HCT116 (cell line): Measurements from ENCODE around the gene FILIP1. TPM values are rescaled to one million over a fixed set of nuclear protein-coding genes. Genes with fewer than 3 reads are reported as not detected.

ENCODE experiments used
- ATAC-seq: fragments of 200-7000 bp; cut with Tn5 transposase; 2 replicates; pipeline ENCODE4 v1.9.1; 2020; ENCODE audit warnings: mild to moderate bottlenecking, moderate library complexity
- BruUV-seq: library from RNA; stranded (reverse); fragments of 400-500 nt; replicated peaks from 2 replicates; lab custom pipeline; 2021; lab: Mats Ljungman, UMichigan
- CTCF ChIA-PET: fragments of 300-600 bp; sonication (Branson Sonifier 250); formaldehyde crosslinking; loops from one replicate; lab custom pipeline; 2021; ENCODE audit warnings: antibody characterized with exemption; lab: Charles Lee
- POLR2A ChIA-PET: fragments of 300-600, 350-600 bp; sonication (Branson Sonifier 250); formaldehyde crosslinking; loops from one replicate; lab custom pipeline; 2021; ENCODE audit warnings: antibody characterized with exemption; lab: Charles Lee
- RAD21 ChIA-PET, 2 experiments: fragments of 300-600 bp; sonication (Branson Sonifier 250); formaldehyde crosslinking; loops; one replicate each; lab custom pipeline; 2023; ENCODE audit warnings: low total read pairs in 2 of 2; ENCODE audit not compliant: uncharacterized antibody in 2 of 2, unreplicated experiment in 2 of 2, low non-redundant PET in 1 of 2; lab: Charles Lee
- DNase-seq: peaks from one replicate; pipeline ENCODE4 v3.0.0-alpha.2; 2010; ENCODE audit warnings: low read depth, low spot score
- H2AFZ ChIP-seq: fragments of 200-600 bp; shearing (Covaris generic), sonication (generic); 2 replicates; pipeline ENCODE4 v1.6.1; 2017; ENCODE audit warnings: low read depth, mixed run types, mixed read lengths, antibody characterized with exemption, low read length; ENCODE audit not compliant: poor library complexity, severe bottlenecking
- H3K27ac ChIP-seq: 2 replicates; pipeline ENCODE4 v1.5.1; 2012; ENCODE audit warnings: low read depth, low read length
- H3K27me3 ChIP-seq: fragments of 200-600 bp; sonication (generic); 2 replicates; pipeline ENCODE4 v1.6.1; 2016; ENCODE audit warnings: mixed run types, low read length, mixed read lengths; ENCODE audit not compliant: insufficient read depth
- H3K36me3 ChIP-seq, 2 experiments: fragments of 200-500 bp in 1 of 2; fragments of 200-600 bp in 1 of 2; sonication (Bioruptor generic) in 1 of 2; sonication (generic) in 1 of 2; 2 replicates each; pipeline versions ENCODE4 v1.5.1 to v1.6.1; 2014 to 2016; ENCODE audit warnings: low read length in 2 of 2, inconsistent platforms in 1 of 2, mixed read lengths in 1 of 2, mixed run types in 1 of 2; ENCODE audit not compliant: insufficient read depth in 2 of 2, control insufficient read depth in 1 of 2
- H3K4me1 ChIP-seq, 2 experiments: fragments of 200-600 bp in 1 of 2; sonication (generic) in 1 of 2; 2 replicates each; pipeline versions ENCODE4 v1.5.1 to v1.6.1; 2012 to 2017; ENCODE audit warnings: low read length in 2 of 2, inconsistent platforms in 1 of 2, mild to moderate bottlenecking in 1 of 2, mixed read lengths in 1 of 2, mixed run types in 1 of 2, moderate library complexity in 1 of 2; ENCODE audit not compliant: insufficient read depth in 2 of 2, control insufficient read depth in 1 of 2
- H3K4me2 ChIP-seq: fragments of 200-600 bp; sonication (generic); 2 replicates; pipeline ENCODE4 v1.6.1; 2017; ENCODE audit warnings: mixed run types, low read length, mixed read lengths
- H3K4me3 ChIP-seq, 2 experiments: fragments of 200-600 bp in 1 of 2; sonication (generic) in 1 of 2; replicated peaks in 1 of 2; 2 replicates each; pipeline ENCODE4 v1.5.1; 2011 to 2016; ENCODE audit warnings: low read length in 2 of 2, control low read depth in 1 of 2, low read depth in 1 of 2, mild to moderate bottlenecking in 1 of 2, mixed read lengths in 1 of 2, mixed run types in 1 of 2
- H3K79me2 ChIP-seq: fragments of 200-600 bp; sonication (generic); 2 replicates; pipeline ENCODE4 v1.6.1; 2017; ENCODE audit warnings: mild to moderate bottlenecking, mixed run types, low read length, moderate library complexity, mixed read lengths; ENCODE audit not compliant: insufficient read depth
- H3K9ac ChIP-seq: fragments of 200-600 bp; sonication (generic); 2 replicates; pipeline ENCODE4 v1.6.1; 2016; ENCODE audit warnings: low read length, mixed read lengths
- H3K9me2 ChIP-seq: fragments of 200-600 bp; sonication (generic), shearing (Covaris generic); 2 replicates; pipeline ENCODE4 v1.6.1; 2017; ENCODE audit warnings: mixed run types, mild to moderate bottlenecking, moderate library complexity; ENCODE audit not compliant: insufficient read depth
- H3K9me3 ChIP-seq, 2 experiments: fragments of 200-500 bp in 1 of 2; fragments of 200-600 bp in 1 of 2; sonication (Bioruptor generic) in 1 of 2; sonication (generic) in 1 of 2; 2 replicates each; pipeline ENCODE4 v1.6.1; 2014 to 2017; ENCODE audit warnings: low read length in 2 of 2, mixed read lengths in 2 of 2, inconsistent platforms in 1 of 2, low read depth in 1 of 2, mild to moderate bottlenecking in 1 of 2, mixed run types in 1 of 2, moderate library complexity in 1 of 2; ENCODE audit not compliant: control insufficient read depth in 1 of 2, insufficient read depth in 1 of 2
- H4K20me1 ChIP-seq: fragments of 200-600 bp; sonication (generic), shearing (Covaris generic); 2 replicates; pipeline ENCODE4 v1.6.1; 2017; ENCODE audit warnings: mixed run types, mild to moderate bottlenecking, moderate library complexity; ENCODE audit not compliant: insufficient read depth
- CBX3 ChIP-seq: IDR thresholded peaks from 2 replicates; pipeline ENCODE4 v1.6.1; 2012; ENCODE audit warnings: low read depth
- CEBPB ChIP-seq: IDR thresholded peaks from 2 replicates; pipeline ENCODE4 v1.6.1; 2012; ENCODE audit warnings: low read depth
- ELF1 ChIP-seq: IDR thresholded peaks from 2 replicates; pipeline ENCODE4 v1.6.1; 2012; ENCODE audit warnings: low read depth, borderline replicate concordance
- EZH2 ChIP-seq: fragments of 200-600 bp; sonication (generic); IDR thresholded peaks from 2 replicates; pipeline ENCODE4 v1.6.1; 2017; ENCODE audit warnings: antibody characterized with exemption, mixed run types
- EZH2phosphoT487 ChIP-seq: fragments of 200-600 bp; IDR thresholded peaks from 2 replicates; pipeline ENCODE4 v1.6.1; 2018; ENCODE audit warnings: antibody characterized with exemption, borderline replicate concordance
- FOSL1 ChIP-seq: IDR thresholded peaks from 2 replicates; pipeline ENCODE4 v1.6.1; 2012; ENCODE audit warnings: low read depth
- POLR2A ChIP-seq: IDR thresholded peaks from 2 replicates; pipeline ENCODE4 v1.7.0; 2011; ENCODE audit warnings: borderline replicate concordance; ENCODE audit not compliant: insufficient read depth, insufficient read length; ENCODE audit errors: extremely low read depth
- SIN3A ChIP-seq: IDR thresholded peaks from 2 replicates; pipeline ENCODE4 v1.6.1; 2012; ENCODE audit warnings: low read depth
- SP1 ChIP-seq: IDR thresholded peaks from 2 replicates; pipeline ENCODE4 v1.6.1; 2012; ENCODE audit warnings: low read depth
- SRF ChIP-seq: IDR thresholded peaks from 2 replicates; pipeline ENCODE4 v1.6.1; 2012; ENCODE audit warnings: low read depth
- TCF7L2 ChIP-seq: IDR thresholded peaks from 2 replicates; pipeline ENCODE4 v1.7.0; 2011; ENCODE audit warnings: borderline replicate concordance, inconsistent platforms; ENCODE audit not compliant: insufficient read depth, insufficient read length; ENCODE audit errors: extremely low read depth
- YY1 ChIP-seq: IDR thresholded peaks from 2 replicates; pipeline ENCODE4 v1.6.1; 2011; ENCODE audit warnings: low read length, low read depth, moderate library complexity, mild to moderate bottlenecking; ENCODE audit not compliant: insufficient replicate concordance; ENCODE audit errors: extremely low read depth
- ZFX ChIP-seq: fragments of 450-650 bp; IDR thresholded peaks from 2 replicates; pipeline ENCODE4 v1.6.1; 2017
- ZNF274 ChIP-seq: fragments of 200-500 bp; sonication (Bioruptor generic); IDR thresholded peaks from 2 replicates; pipeline ENCODE4 v1.6.1; 2014; ENCODE audit warnings: mild to moderate bottlenecking, low read depth, low read length, inconsistent platforms
- intact Hi-C: fragments of 100-400 bp; cut with micrococcal nuclease; formaldehyde crosslinking; loops from 2 replicates; pipeline ENCODE4 v1.10.0; 2022
- total RNA-seq: library from RNA; stranded (reverse); gene quantifications from one replicate; pipeline ENCODE4 v1.2.1, GENCODE V29; 2021; ENCODE audit not compliant: unreplicated experiment
- TF ChIP-seq, protein P1 (sequence below): IDR thresholded peaks from 2 replicates; pipeline ENCODE4 v1.6.1; 2012; ENCODE audit warnings: low read depth
- TF ChIP-seq, protein P2 (sequence below): IDR thresholded peaks from 2 replicates; pipeline ENCODE4 v1.6.1; 2012
- TF ChIP-seq, protein P3 (sequence below), 3 experiments: fragments of 200-600 bp in 1 of 3; sonication (generic) in 1 of 3; IDR thresholded peaks in 2 of 3; conservative IDR thresholded peaks in 1 of 3; 2 replicates each; pipeline ENCODE4 v1.5.1; 2012 to 2017; ENCODE audit warnings: low read depth in 2 of 3, low read length in 2 of 3, antibody characterized with exemption in 1 of 3, borderline replicate concordance in 1 of 3, control low read depth in 1 of 3, mild to moderate bottlenecking in 1 of 3, mixed read lengths in 1 of 3, mixed run types in 1 of 3, moderate library complexity in 1 of 3; ENCODE audit not compliant: insufficient read depth in 1 of 3
- TF ChIP-seq, protein P4 (sequence below): IDR thresholded peaks from 2 replicates; pipeline ENCODE4 v1.6.1; 2012
- TF ChIP-seq, protein P5 (sequence below): IDR thresholded peaks from 2 replicates; pipeline ENCODE4 v1.6.1; 2011; ENCODE audit warnings: mild to moderate bottlenecking, low read length, moderate library complexity; ENCODE audit not compliant: insufficient replicate concordance; ENCODE audit errors: extremely low read depth

FILIP1 gene
- total RNA-seq, 1 experiment from 2014 or later = 0.05 TPM

DNA sequence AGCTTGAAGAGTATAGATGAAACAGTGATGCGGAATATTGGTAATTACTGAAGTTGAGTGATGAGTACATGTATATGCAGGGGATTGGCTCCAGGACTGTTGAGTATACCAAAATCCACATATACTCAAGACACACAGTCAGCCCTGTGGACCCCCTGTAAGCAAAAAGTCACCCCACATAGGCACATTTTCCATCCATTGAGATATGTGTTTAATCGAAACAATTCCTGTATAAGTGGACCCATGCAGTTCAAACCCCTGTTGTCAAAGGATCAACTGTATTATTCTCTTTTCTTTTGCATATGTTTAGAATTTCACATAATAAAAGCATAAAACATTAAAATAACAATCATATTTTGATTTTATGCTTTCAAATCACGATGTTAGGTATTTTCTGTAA is 32.1 kb upstream of the FILIP1 start:
- no peaks in the 10 kb centered on the region for H3K9me2 ChIP-seq
- DNase-seq = no peak
- H3K4me1 ChIP-seq = peaks cover 0 to 7% of the 10 kb centered on the region in 2 experiments; a peak in 1 of 4 replicates
- ATAC-seq = no peak
- TF ChIP-seq, protein P1, sequence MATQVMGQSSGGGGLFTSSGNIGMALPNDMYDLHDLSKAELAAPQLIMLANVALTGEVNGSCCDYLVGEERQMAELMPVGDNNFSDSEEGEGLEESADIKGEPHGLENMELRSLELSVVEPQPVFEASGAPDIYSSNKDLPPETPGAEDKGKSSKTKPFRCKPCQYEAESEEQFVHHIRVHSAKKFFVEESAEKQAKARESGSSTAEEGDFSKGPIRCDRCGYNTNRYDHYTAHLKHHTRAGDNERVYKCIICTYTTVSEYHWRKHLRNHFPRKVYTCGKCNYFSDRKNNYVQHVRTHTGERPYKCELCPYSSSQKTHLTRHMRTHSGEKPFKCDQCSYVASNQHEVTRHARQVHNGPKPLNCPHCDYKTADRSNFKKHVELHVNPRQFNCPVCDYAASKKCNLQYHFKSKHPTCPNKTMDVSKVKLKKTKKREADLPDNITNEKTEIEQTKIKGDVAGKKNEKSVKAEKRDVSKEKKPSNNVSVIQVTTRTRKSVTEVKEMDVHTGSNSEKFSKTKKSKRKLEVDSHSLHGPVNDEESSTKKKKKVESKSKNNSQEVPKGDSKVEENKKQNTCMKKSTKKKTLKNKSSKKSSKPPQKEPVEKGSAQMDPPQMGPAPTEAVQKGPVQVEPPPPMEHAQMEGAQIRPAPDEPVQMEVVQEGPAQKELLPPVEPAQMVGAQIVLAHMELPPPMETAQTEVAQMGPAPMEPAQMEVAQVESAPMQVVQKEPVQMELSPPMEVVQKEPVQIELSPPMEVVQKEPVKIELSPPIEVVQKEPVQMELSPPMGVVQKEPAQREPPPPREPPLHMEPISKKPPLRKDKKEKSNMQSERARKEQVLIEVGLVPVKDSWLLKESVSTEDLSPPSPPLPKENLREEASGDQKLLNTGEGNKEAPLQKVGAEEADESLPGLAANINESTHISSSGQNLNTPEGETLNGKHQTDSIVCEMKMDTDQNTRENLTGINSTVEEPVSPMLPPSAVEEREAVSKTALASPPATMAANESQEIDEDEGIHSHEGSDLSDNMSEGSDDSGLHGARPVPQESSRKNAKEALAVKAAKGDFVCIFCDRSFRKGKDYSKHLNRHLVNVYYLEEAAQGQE = no peak
- TF ChIP-seq CEBPB = no peak
- no peak for TF ChIP-seq SIN3A
- no peak for TF ChIP-seq POLR2A
- TF ChIP-seq EZH2 = no peak
- no peak for TF ChIP-seq FOSL1
- no peak for TF ChIP-seq SRF
- no peak for TF ChIP-seq TCF7L2
- TF ChIP-seq, protein P2, sequence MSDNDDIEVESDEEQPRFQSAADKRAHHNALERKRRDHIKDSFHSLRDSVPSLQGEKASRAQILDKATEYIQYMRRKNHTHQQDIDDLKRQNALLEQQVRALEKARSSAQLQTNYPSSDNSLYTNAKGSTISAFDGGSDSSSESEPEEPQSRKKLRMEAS = no peak
- TF ChIP-seq, protein P3, sequence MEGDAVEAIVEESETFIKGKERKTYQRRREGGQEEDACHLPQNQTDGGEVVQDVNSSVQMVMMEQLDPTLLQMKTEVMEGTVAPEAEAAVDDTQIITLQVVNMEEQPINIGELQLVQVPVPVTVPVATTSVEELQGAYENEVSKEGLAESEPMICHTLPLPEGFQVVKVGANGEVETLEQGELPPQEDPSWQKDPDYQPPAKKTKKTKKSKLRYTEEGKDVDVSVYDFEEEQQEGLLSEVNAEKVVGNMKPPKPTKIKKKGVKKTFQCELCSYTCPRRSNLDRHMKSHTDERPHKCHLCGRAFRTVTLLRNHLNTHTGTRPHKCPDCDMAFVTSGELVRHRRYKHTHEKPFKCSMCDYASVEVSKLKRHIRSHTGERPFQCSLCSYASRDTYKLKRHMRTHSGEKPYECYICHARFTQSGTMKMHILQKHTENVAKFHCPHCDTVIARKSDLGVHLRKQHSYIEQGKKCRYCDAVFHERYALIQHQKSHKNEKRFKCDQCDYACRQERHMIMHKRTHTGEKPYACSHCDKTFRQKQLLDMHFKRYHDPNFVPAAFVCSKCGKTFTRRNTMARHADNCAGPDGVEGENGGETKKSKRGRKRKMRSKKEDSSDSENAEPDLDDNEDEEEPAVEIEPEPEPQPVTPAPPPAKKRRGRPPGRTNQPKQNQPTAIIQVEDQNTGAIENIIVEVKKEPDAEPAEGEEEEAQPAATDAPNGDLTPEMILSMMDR (IDR thresholded peaks at IDR 0.05 in 2 of 3, conservative IDR thresholded peaks at IDR 0.05 in 1 of 3; ENCODE audit: borderline replicate concordance in 1 of 3, insufficient read depth in 1 of 3, low read depth in 2 of 3, low read length in 2 of 3) = no peak
- TF ChIP-seq, protein P4, sequence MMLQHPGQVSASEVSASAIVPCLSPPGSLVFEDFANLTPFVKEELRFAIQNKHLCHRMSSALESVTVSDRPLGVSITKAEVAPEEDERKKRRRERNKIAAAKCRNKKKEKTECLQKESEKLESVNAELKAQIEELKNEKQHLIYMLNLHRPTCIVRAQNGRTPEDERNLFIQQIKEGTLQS = no peak
- no peak for TF ChIP-seq ZNF274
- no peak for TF ChIP-seq YY1
- TF ChIP-seq SP1 = no peak
- no peak for TF ChIP-seq ELF1
- no peak for TF ChIP-seq CBX3
- TF ChIP-seq, protein P5, sequence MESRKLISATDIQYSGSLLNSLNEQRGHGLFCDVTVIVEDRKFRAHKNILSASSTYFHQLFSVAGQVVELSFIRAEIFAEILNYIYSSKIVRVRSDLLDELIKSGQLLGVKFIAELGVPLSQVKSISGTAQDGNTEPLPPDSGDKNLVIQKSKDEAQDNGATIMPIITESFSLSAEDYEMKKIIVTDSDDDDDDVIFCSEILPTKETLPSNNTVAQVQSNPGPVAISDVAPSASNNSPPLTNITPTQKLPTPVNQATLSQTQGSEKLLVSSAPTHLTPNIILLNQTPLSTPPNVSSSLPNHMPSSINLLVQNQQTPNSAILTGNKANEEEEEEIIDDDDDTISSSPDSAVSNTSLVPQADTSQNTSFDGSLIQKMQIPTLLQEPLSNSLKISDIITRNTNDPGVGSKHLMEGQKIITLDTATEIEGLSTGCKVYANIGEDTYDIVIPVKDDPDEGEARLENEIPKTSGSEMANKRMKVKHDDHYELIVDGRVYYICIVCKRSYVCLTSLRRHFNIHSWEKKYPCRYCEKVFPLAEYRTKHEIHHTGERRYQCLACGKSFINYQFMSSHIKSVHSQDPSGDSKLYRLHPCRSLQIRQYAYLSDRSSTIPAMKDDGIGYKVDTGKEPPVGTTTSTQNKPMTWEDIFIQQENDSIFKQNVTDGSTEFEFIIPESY = no peak
- no peak for TF ChIP-seq EZH2phosphoT487
- no peak for TF ChIP-seq ZFX
- CTCF ChIA-PET = interaction anchor here (0.8 to 3.2 kb wide), 5 partner anchors 21 to 315 kb away, joined by 3 to 9 read pairs (median 3); no protein-coding TSS in a partner anchor
- intact Hi-C loops = loop anchor here (1.0 kb wide), 4 partner anchors 157 to 314 kb away; no protein-coding TSS in a partner anchor
- no peaks in the 10 kb centered on the region for H3K79me2 ChIP-seq
- H3K4me3 ChIP-seq = no peak overlapping the region
- POLR2A ChIA-PET = no interaction called here
- H3K36me3 ChIP-seq = no peaks in the 10 kb centered on the region
- no peak overlapping the region for H2AFZ ChIP-seq
- no peak overlapping the region for H3K27ac ChIP-seq
- no peak overlapping the region for H3K4me2 ChIP-seq
- H3K9me3 ChIP-seq = no peaks in the 10 kb centered on the region
- no peak overlapping the region for H3K9ac ChIP-seq
- no peaks in the 10 kb centered on the region for H3K27me3 ChIP-seq
- BruUV-seq = no TSS peak
- H4K20me1 ChIP-seq = no peaks in the 10 kb centered on the region
- RAD21 ChIA-PET = interaction anchor here in 1 of 2 experiments (0.8 kb wide), 1 partner anchor 228 kb away, joined by 4 read pairs; no protein-coding TSS in a partner anchor
